Retinal pigment epithelial cell (primary cell): ENCODE results near the gene KCNJ9.
"Not testable (repeated sequence)": the region's sequence is repeated elsewhere in the genome, so short reads cannot be mapped to it uniquely, and the experiment has no call there.

Experiments
- DNase-seq: peaks from one replicate; pipeline ENCODE4 v3.0.0-alpha.2; 2010; ENCODE audit warnings: low read depth
- H3K4me3 ChIP-seq: 2 replicates; pipeline ENCODE4 v1.5.1; 2011; ENCODE audit warnings: mild to moderate bottlenecking, low read length, control low read depth, moderate library complexity
- TF ChIP-seq, protein P1 (sequence below): conservative IDR thresholded peaks from 2 replicates; pipeline ENCODE4 v1.5.1; 2011; ENCODE audit warnings: low read depth, low read length, control low read depth, inconsistent platforms

The KCNJ9 gene

GRCh38 chr1:160107512-160107911 lies 26.2 kb downstream of the KCNJ9 start:
- no peak for DNase-seq
- H3K4me3 ChIP-seq: no peak overlapping the region
- TF ChIP-seq, protein P1, sequence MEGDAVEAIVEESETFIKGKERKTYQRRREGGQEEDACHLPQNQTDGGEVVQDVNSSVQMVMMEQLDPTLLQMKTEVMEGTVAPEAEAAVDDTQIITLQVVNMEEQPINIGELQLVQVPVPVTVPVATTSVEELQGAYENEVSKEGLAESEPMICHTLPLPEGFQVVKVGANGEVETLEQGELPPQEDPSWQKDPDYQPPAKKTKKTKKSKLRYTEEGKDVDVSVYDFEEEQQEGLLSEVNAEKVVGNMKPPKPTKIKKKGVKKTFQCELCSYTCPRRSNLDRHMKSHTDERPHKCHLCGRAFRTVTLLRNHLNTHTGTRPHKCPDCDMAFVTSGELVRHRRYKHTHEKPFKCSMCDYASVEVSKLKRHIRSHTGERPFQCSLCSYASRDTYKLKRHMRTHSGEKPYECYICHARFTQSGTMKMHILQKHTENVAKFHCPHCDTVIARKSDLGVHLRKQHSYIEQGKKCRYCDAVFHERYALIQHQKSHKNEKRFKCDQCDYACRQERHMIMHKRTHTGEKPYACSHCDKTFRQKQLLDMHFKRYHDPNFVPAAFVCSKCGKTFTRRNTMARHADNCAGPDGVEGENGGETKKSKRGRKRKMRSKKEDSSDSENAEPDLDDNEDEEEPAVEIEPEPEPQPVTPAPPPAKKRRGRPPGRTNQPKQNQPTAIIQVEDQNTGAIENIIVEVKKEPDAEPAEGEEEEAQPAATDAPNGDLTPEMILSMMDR: no peak

GRCh38 chr1:160108888-160109662 lies 27.7 kb downstream of the KCNJ9 start:
- TF ChIP-seq, protein P1: peak; percentile 68
- H3K4me3 ChIP-seq: no peak overlapping the region
- DNase-seq: no peak

DNA sequence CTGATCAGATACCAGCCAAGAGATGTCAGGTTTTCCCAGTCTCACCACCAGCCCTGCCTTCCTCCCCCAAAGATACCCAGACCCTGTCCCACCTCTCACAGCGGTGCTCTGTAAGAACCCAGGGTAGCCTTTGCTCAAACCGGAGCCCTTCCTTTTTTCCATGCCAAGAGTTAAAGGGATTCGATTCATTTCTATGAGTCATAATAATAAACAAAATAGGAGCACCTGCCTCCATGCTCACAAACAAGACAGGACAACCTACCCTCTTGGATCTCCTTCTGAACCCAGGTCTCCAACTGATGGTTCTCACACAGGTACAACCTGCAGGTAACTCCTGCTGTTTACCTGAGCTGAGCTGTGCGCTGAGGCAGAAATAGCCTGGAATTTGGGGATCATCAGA lies 28.3 kb downstream of the KCNJ9 start:
- H3K4me3 ChIP-seq: no peak overlapping the region
- TF ChIP-seq, protein P1: no peak
- no peak for DNase-seq

GRCh38 chr1:160111462-160111861 lies 30.1 kb downstream of the KCNJ9 start:
- not testable (repeated sequence) for H3K4me3 ChIP-seq, DNase-seq

DNA sequence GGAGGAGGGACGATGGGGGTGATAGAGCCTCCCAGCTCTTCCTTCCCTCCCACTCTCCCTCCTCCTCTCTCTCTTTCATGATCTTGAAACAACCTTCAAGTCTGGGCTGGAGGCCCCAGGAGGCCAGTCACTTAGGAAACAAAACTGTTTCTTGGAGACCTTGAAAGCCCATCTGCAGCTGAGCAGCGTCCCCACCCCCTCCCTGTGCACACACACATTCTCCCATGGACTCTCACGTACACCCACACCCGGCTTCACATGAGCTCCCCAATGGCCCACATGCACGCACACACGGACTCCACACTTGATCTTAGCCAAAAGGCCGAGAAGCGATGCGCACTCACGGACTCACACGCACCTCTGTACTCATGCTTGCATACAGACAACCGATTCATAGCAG lies 31.0 kb downstream of the KCNJ9 start:
- TF ChIP-seq, protein P1: no peak
- DNase-seq: no peak
- no peak overlapping the region for H3K4me3 ChIP-seq

GRCh38 chr1:160113407-160113806 lies 32.1 kb downstream of the KCNJ9 start:
- no peak overlapping the region for H3K4me3 ChIP-seq
- TF ChIP-seq, protein P1: no peak
- DNase-seq: no peak

- no peak for DNase-seq
- H3K4me3 ChIP-seq: no peak overlapping the region
- TF ChIP-seq, protein P1: no peak
Observed at GRCh38 chr1:160114085-160114484, 32.7 kb downstream of the KCNJ9 start.
